ENCODE data around the gene DHRS2. TPM values are rescaled to one million over a fixed set of nuclear protein-coding genes. Genes with fewer than 3 reads are reported as not detected.
A peak's percentile ranks its signal among the peaks of the same experiment; 100 is the strongest.

DHRS2 gene
- total and polyA plus RNA-seq, 2 of the 13 experiments (the other 11 are each of a cell fraction or from before 2014, with no cell fraction given) = 1,621 to 3,021 TPM

GRCh38 chr14:23644919-23645336 lies 8.8 kb downstream of the DHRS2 start (continued):
- no peak for TF ChIP-seq PRDM15 (CRISPR knock-in tag; IDR thresholded peaks at IDR 0.05)
- no peak for TF ChIP-seq ZNF543 (CRISPR knock-in tag; IDR thresholded peaks at IDR 0.05)
- 0 out of 2 replicates have a peak, but pooled peaks have one; percentile 42 for TF ChIP-seq DNMT1 (CRISPR knock-in tag; IDR thresholded peaks at IDR 0.05)
- TF ChIP-seq ATF7-NPFF (CRISPR knock-in tag; IDR thresholded peaks at IDR 0.05; ENCODE audit: low read depth) = no peak
- 0 out of 2 replicates have a peak, but pooled peaks have one; percentile 8 for TF ChIP-seq NFE2L1 (CRISPR knock-in tag; IDR thresholded peaks at IDR 0.05; ENCODE audit: borderline replicate concordance)
- TF ChIP-seq FOXA3 (CRISPR knock-in tag; IDR thresholded peaks at IDR 0.05) = no peak
- 0 out of 2 replicates have a peak, but pooled peaks have one; percentile 32 for TF ChIP-seq USF2 (IDR thresholded peaks at IDR 0.05; ENCODE audit: low read depth, low read length)
- no peak for TF ChIP-seq USF2 (CRISPR knock-in tag; IDR thresholded peaks at IDR 0.05; ENCODE audit: borderline replicate concordance)
- TF ChIP-seq E2F5 (CRISPR knock-in tag; conservative IDR thresholded peaks at IDR 0.05) = no peak; the same call in 1 of the 2 replicates
- 0 out of 2 replicates have a peak, but pooled peaks have one; percentile 8 for TF ChIP-seq ZNF598 (CRISPR knock-in tag; IDR thresholded peaks at IDR 0.05; ENCODE audit: borderline replicate concordance)
- 0 out of 2 replicates have a peak, but pooled peaks have one; percentile 54 for TF ChIP-seq TMF1 (CRISPR knock-in tag; IDR thresholded peaks at IDR 0.05; ENCODE audit: low read depth)
- TF ChIP-seq FOXK2 (IDR thresholded peaks at IDR 0.05) = no peak
- TF ChIP-seq ERF (CRISPR knock-in tag; IDR thresholded peaks at IDR 0.05) = no peak
- TF ChIP-seq ZNF609 (CRISPR knock-in tag; IDR thresholded peaks at IDR 0.05; ENCODE audit: borderline replicate concordance) = no peak
- TF ChIP-seq ZGPAT (CRISPR knock-in tag; IDR thresholded peaks at IDR 0.05) = 0 out of 2 replicates have a peak, but pooled peaks have one; percentile 3
- no peak for TF ChIP-seq ZNF44 (CRISPR knock-in tag; IDR thresholded peaks at IDR 0.05)

Measured in HepG2 (cell line).